Fibroblast of lung (primary cell): ENCODE data around the gene BMP3. TPM values are rescaled to one million over a fixed set of nuclear protein-coding genes. Genes with fewer than 3 reads are reported as not detected.

Experiments
- DNase-seq, 2 donors: peaks; one replicate each; pipeline versions ENCODE4 v3.0.0 to v3.0.0-alpha.2; 2010; ENCODE audit warnings: low read depth in 2 of 2
- H2AFZ ChIP-seq: 2 replicates; pipeline ENCODE4 v1.5.1; 2012; ENCODE audit warnings: low read length, control low read depth, inconsistent platforms
- H3K27ac ChIP-seq: 2 replicates; pipeline ENCODE4 v1.5.1; 2011; ENCODE audit warnings: low read length, control low read depth; ENCODE audit not compliant: insufficient read depth
- H3K27me3 ChIP-seq: 2 replicates; pipeline ENCODE4 v1.5.1; 2011; ENCODE audit warnings: mild to moderate bottlenecking, low read length; ENCODE audit not compliant: control insufficient read depth, insufficient read depth
- H3K36me3 ChIP-seq: 2 replicates; pipeline ENCODE4 v1.5.1; 2011; ENCODE audit warnings: low read length; ENCODE audit not compliant: control insufficient read depth, insufficient read depth
- H3K4me1 ChIP-seq: 2 replicates; pipeline ENCODE4 v1.5.1; 2011; ENCODE audit warnings: low read length; ENCODE audit not compliant: control insufficient read depth, insufficient read depth; ENCODE audit errors: extremely low read depth
- H3K4me2 ChIP-seq: 2 replicates; pipeline ENCODE4 v1.5.1; 2011; ENCODE audit warnings: low read length, control low read depth; ENCODE audit not compliant: insufficient read depth; ENCODE audit errors: extremely low read depth
- H3K4me3 ChIP-seq, 4 experiments: fragments of 200-600 bp in 1 of 4; sonication (generic) in 1 of 4; replicated peaks in 1 of 4; 2 replicates each; pipeline ENCODE4 v1.5.1; 2011 to 2016; ENCODE audit warnings: low read length in 4 of 4, low read depth in 3 of 4, mild to moderate bottlenecking in 3 of 4, control low read depth in 2 of 4, inconsistent platforms in 1 of 4, mixed read lengths in 1 of 4; ENCODE audit not compliant: insufficient read depth in 1 of 4; ENCODE audit errors: control extremely low read depth in 1 of 4
- H3K79me2 ChIP-seq: 2 replicates; pipeline ENCODE4 v1.5.1; 2012; ENCODE audit warnings: mild to moderate bottlenecking, low read length, inconsistent platforms; ENCODE audit not compliant: control insufficient read depth, insufficient read depth
- H3K9ac ChIP-seq: 2 replicates; pipeline ENCODE4 v1.5.1; 2011; ENCODE audit warnings: mild to moderate bottlenecking, low read length, control low read depth; ENCODE audit not compliant: insufficient read depth
- H3K9me3 ChIP-seq: 2 replicates; pipeline ENCODE4 v1.5.1; 2012; ENCODE audit warnings: low read depth, low read length; ENCODE audit not compliant: control insufficient read depth, insufficient read depth
- H4K20me1 ChIP-seq: 2 replicates; pipeline ENCODE4 v1.5.1; 2011; ENCODE audit warnings: low read length; ENCODE audit not compliant: control insufficient read depth, insufficient read depth; ENCODE audit errors: extremely low read depth
- EZH2 ChIP-seq: IDR thresholded peaks from 2 replicates; pipeline ENCODE4 v1.5.1; 2012; ENCODE audit warnings: low read length, control low read depth, mild to moderate bottlenecking; ENCODE audit errors: missing control alignments
- polyA plus RNA-seq, 2 donors: library from polyadenylated mRNA; depleted of rRNA in 1 of 2; stranded (reverse) in 1 of 2; unstranded in 1 of 2; fragments of >200 nt; gene quantifications; 2 replicates each; pipeline ENCODE4 v1.2.1, GENCODE V29; 2011 to 2012; ENCODE audit warnings: missing spikeins in 1 of 2
- total RNA-seq: library from RNA; depleted of rRNA; stranded (reverse); fragments of >200 nt; gene quantifications from 2 replicates; pipeline ENCODE4 v1.2.1, GENCODE V29; 2014
- TF ChIP-seq, protein P1 (sequence below), 2 donors: IDR thresholded peaks in 1 of 2; conservative IDR thresholded peaks in 1 of 2; 1 replicate in 1 of 2; 2 replicates in 1 of 2; pipeline ENCODE4 v1.5.1; 2011 to 2012; ENCODE audit warnings: low read length in 2 of 2, control low read depth in 1 of 2, inconsistent platforms in 1 of 2, low read depth in 1 of 2, mild to moderate bottlenecking in 1 of 2

The BMP3 gene
- total and polyA plus RNA-seq, 2 donors (not counting 1 experiment from before 2014, with no cell fraction given) = 0.05 to 0.17 TPM

DNA sequence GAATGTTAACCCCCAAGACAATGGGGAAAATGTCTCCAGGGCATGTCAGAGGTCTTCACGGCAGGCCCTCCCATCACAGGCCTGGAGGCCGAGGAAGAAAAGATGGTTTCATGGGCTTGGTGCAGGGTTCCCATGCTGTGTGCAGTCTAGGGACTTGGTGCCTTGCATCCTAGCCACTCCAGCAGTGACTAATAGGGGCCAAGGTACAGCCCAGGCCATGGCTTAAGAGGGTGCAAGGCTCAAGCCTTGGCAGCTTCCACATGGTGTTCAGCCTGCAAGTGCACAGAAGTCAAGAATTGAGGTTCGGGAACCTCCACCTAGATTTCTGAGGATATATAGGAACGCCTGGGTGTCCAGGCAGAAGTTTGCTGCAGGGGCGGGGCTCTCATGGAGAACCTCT lies 50.6 kb downstream of the BMP3 start:
- DNase-seq = no peak
- Histone ChIP-seq H3K79me2 (no peaks in the 10 kb centered on the region), H4K20me1 (no peaks in the 10 kb centered on the region), H3K36me3 (no peaks in the 10 kb centered on the region), H3K4me2 (no peak overlapping the region), H3K4me3 (no peak overlapping the region), H3K27ac (no peak overlapping the region), H3K9ac (no peak overlapping the region), H3K4me1 (no peaks in the 10 kb centered on the region), H3K27me3 (no peaks in the 10 kb centered on the region), H2AFZ (no peak overlapping the region), H3K9me3 (no peaks in the 10 kb centered on the region)
- TF ChIP-seq, protein P1, sequence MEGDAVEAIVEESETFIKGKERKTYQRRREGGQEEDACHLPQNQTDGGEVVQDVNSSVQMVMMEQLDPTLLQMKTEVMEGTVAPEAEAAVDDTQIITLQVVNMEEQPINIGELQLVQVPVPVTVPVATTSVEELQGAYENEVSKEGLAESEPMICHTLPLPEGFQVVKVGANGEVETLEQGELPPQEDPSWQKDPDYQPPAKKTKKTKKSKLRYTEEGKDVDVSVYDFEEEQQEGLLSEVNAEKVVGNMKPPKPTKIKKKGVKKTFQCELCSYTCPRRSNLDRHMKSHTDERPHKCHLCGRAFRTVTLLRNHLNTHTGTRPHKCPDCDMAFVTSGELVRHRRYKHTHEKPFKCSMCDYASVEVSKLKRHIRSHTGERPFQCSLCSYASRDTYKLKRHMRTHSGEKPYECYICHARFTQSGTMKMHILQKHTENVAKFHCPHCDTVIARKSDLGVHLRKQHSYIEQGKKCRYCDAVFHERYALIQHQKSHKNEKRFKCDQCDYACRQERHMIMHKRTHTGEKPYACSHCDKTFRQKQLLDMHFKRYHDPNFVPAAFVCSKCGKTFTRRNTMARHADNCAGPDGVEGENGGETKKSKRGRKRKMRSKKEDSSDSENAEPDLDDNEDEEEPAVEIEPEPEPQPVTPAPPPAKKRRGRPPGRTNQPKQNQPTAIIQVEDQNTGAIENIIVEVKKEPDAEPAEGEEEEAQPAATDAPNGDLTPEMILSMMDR (conservative IDR thresholded peaks at IDR 0.05 in 1 of 2, IDR thresholded peaks at IDR 0.05 in 1 of 2; ENCODE audit: low read depth in 1 of 2, low read length in 2 of 2) = no peak
- TF ChIP-seq EZH2 = no peak

DNA sequence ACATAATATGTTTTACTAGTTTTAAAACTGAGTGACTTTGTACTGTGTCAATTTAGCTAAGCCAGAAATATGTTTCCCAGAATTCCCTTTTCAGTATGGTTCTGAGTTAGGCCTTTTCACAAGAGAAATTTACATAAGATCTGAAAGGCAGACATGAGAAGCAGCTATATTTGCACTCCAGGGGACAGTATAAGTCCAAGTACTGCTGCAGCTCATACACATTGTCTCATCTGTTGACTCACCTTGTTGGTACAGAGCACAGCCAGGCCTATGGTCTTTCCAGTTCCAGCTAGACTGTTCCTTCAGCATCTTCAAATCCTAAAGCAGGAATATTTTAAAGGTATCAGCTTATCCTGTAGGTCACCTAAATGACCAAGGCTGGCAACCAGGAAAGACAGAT lies 53.5 kb downstream of the BMP3 start:
- no peaks in the 10 kb centered on the region for H3K27me3 ChIP-seq
- H3K9me3 ChIP-seq = no peaks in the 10 kb centered on the region
- no peaks in the 10 kb centered on the region for H3K79me2 ChIP-seq
- no peak overlapping the region for H3K4me2 ChIP-seq
- H3K4me3 ChIP-seq = no peak overlapping the region
- H3K36me3 ChIP-seq = no peaks in the 10 kb centered on the region
- DNase-seq = peak; percentile 29 to 53
- no peak for TF ChIP-seq EZH2
- TF ChIP-seq, protein P1 (conservative IDR thresholded peaks at IDR 0.05 in 1 of 2, IDR thresholded peaks at IDR 0.05 in 1 of 2; ENCODE audit: low read depth in 1 of 2, low read length in 2 of 2) = peak; percentile 24 to 28
- no peak overlapping the region for H3K27ac ChIP-seq
- no peak overlapping the region for H2AFZ ChIP-seq
- no peaks in the 10 kb centered on the region for H3K4me1 ChIP-seq
- H3K9ac ChIP-seq = no peak overlapping the region
- H4K20me1 ChIP-seq = no peaks in the 10 kb centered on the region

DNA sequence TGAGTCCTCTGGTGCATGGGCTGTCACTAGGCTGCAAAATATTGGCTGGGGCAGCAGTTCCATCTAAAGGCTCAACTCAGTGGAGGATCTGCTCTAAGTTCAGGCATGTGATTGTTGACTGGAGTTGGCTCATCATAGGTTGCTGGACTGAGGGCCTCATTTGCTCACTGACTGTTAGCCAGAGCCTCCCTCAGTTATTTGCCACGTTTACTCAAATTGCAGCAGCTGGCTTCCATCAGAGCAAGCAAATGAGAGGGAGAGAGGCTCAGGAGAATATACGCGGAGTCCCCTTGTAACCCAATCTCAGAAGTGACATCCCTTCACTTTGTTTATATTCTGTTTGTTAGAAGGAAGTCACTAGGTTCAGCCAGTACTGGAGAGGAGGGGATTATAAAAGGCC lies 54.1 kb downstream of the BMP3 start:
- Histone ChIP-seq H2AFZ (peak overlapping the region; percentile 6), H3K4me3 (no peak overlapping the region), H3K27ac (no peak overlapping the region), H3K9me3 (no peaks in the 10 kb centered on the region), H3K79me2 (no peaks in the 10 kb centered on the region), H3K4me2 (no peak overlapping the region), H3K9ac (no peak overlapping the region), H3K36me3 (no peaks in the 10 kb centered on the region), H4K20me1 (no peaks in the 10 kb centered on the region), H3K27me3 (no peaks in the 10 kb centered on the region), H3K4me1 (no peaks in the 10 kb centered on the region)
- no peak for TF ChIP-seq EZH2
- TF ChIP-seq, protein P1 (conservative IDR thresholded peaks at IDR 0.05 in 1 of 2, IDR thresholded peaks at IDR 0.05 in 1 of 2; ENCODE audit: low read depth in 1 of 2, low read length in 2 of 2) = no peak
- DNase-seq = peak in 1 of 2 donors; percentile 74
